ENCODE data around the gene TMEM232.
"Not testable (repeated sequence)": the region's sequence is repeated elsewhere in the genome, so short reads cannot be mapped to it uniquely, and the experiment has no call there.

TMEM232 gene

DNA sequence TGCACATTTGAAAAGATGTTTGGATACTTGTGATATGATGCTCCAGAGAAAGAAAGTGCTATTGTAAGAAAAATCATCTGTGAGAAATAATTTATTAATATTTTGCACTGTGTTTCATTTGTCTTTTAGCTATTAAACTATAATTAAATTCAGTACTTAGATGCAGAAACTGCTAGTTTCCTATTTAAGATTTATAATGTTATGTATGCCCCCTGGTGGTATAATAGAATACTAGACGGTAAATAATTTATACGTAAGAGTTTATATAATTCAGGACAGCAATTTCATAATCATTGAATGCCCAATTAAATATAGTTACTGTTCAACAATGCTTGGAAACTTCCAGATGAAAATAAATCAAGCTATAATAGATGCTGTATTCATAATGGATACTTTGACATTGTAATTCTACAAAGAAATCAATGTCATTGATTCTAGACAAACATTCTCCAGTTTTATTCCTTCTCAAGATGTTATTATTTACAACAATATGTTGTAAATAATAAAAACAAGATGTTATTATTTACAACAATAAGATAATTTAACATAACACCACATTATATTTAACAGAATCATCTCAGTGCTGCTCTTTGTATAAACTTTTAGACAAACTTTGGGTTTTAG, 101.0 kb downstream of the TMEM232 start:
- DNase-seq (ENCODE audit: low read depth): no peak

DNA sequence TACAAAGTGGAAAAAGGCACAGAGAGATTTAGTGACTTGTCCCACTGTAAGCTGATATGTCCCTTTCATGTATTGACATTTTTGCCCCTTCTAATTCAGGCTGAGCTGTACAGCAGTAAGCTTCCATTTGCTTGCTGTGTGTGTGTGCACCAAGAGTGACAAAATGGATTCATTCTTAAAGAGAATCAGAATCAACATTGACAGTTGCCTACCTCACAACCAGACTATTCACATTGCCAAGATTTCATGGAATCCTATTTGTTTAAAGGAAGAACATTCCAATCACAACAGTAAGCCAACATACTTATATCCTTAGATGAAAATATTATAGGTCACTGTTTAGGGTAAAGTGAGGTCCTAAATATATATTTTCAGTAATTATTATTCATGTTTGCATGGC, 102.6 kb downstream of the TMEM232 start:
- no peak for DNase-seq (ENCODE audit: low read depth)

DNA sequence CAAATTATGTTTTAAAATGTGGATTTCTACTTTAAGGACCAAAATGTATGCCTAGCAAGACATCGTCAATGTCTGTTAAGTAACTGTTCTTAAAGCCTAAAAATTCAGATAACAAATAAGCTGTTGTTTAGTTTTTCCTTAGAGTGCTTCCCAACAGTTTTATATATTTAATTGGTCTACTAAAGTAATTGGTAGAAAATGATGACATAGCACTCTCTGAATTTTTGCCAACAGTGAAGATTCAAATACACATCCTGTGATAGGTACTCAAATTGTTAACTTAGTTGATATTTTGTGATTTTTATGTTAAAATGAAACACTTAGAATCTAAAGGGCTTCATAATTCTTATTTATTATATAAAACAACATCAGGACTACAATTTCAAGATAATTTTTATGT, 107.5 kb downstream of the TMEM232 start:
- no peak for DNase-seq (ENCODE audit: low read depth)

DNA sequence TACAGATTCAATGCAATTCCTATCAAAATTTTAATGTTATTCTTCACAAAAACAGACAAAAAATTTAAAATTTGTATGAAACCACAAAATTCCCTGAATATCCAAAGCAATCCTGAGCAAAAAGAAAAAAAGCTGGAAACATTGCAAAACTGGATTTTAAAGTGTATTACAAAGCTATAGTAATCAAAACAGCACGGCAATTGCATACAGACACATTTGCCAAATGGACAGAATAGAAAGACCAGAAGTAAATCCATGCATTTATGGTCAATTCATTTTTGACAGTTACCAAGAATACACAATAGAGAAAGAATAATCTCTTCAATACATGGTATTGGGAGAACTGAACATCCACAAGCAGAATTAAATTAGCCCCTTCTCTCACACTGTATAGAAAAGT, 110.5 kb downstream of the TMEM232 start:
- no peak for DNase-seq (ENCODE audit: low read depth)

DNA sequence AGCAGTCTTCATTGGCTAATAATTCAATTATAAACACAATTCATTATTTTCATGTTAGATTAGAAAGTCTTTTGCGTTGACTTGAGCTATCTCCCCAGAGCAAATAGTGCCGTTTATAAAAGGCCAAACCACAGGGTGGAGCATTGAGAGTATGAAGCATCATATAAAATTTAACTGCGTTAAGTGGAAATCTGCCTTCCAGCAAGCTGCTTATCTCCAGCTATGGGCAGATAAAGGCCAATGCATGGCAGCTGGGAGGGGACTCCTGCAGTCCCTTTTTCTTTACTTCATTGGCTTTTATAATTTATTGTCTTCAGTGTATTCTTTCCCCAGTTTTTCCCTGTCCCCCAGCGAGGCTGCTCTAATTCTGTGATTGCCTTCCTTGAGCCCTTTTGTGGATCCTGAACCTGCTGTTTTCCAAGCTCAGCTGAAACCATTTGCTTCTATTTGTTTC, 113.7 kb downstream of the TMEM232 start:
- DNase-seq (ENCODE audit: low read depth): no peak

DNA sequence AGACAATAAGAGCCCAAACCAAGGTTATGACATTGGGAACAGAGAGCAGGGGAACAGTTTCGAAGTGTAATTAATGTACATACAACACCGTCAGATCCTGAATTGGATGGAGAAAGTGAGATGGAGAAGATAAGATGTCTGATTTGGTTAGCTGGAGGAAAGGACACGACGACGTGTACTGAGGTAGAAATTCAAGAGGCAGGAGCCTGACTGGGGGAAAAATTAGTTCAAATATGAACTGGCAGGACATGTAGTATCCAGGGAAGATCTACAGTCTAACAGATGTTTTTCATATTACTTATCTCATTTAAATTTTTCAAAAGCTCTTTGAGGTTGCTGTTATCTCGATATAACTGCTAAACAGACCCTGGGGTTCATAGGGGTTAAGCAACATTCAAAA, 114.7 kb downstream of the TMEM232 start:
- DNase-seq (ENCODE audit: low read depth): no peak

DNA sequence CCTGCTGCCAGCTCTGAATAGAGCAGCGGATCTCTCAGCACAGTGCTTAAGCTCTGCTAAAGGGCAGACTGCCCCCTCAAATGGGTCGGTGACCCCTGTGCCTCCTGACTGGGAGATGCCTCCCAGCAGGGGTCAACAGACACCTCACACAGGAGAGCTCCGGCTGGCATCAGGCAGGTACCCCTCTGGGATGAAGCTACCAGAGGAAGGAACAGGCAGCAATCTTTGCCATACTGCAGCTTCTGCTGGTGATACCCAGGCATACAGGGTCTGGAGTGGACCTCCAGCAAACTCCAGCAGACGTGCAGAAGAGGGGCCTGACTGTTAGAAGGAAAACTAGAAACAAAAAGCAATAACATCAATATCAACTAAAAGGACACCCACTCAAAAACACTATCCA, 131.6 kb downstream of the TMEM232 start:
- no peak for DNase-seq (ENCODE audit: low read depth)

DNA sequence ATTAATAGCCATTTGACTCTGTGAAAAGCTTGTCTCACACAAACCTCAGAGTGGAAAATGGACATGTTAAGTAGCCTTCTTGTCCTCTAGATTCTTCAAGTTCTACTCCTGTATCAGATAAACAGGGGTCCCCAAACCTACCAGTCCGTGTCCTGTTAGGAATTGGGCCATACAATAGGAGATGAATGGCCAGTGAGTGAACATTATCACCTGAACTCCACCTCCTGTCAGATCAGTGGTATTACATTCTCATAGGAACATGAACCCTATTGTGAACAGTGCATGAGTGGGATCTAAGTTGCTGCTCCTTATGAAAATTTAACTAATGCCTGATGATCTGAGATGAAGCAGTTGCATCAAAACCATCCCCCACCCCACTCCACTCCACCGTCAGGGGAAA, 136.3 kb downstream of the TMEM232 start:
- no peak for DNase-seq (ENCODE audit: low read depth)

DNA sequence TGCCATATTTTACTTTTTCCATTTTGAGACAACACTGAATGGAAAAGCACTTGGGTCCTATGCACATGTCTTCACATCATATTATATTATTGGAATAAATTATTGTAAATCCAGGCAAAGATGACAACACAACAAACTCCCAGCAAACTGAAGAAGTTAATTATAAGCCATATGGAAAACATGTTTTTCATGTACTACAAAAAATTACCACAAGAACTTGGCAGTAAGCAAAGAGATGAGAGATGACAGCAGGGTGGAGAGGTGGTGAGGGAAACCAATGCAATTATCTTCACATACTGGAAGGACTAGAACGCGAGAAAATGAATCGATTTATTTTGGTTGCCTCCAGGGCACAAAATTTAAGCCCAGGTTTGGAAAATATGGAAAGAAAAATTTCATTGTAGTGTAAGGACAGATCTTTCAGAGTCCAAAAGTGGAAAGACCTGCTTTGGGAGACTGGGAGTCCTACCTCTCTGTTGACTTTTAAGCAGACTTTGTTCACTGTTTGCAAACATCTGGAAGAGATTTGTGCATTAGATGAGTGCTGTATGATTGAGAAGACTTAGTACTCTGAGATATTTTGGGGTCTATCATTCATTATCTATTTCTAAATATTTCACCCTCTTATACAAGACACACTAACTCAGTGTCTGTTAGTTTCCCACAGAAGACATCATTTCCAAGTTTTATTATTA, 138.0 kb downstream of the TMEM232 start:
- DNase-seq (ENCODE audit: low read depth): no peak

DNA sequence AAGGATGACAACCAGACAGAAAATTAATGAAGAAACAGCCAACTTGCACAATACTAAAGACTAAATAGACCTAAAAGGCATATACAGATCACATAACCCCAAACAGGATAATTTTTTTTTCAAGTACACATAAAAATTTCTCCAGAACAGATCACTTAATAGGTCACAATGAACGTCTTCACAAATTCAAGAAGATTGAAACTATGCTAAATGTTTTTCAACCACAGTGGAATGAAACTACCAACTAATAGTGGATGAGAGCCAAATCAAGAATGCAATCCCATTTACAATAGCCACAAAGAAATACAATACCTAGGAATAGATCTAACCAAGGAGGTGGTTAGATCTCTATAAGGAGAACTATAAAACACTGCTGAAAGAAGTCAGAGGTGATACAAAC, 145.8 kb downstream of the TMEM232 start:
- no peak for DNase-seq (ENCODE audit: low read depth)

DNA sequence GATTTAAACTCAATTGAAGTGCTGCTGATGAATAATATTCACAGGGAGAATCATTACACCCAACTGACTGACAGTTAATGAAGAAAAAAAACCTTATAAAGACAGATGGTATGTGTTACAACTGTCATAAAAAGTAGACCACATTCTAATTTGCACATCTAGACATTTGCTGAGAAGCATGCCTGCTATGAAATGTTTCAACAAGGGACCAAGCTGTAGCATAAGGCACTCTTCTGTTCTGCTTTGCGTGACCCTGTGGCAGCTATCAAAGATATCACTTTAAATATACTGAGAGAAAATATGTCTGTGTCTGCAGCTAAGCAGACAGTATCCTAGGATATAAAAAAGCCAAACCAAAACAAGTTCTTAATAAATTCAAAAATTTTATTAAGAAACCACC, 153.7 kb downstream of the TMEM232 start:
- DNase-seq (ENCODE audit: low read depth): no peak

DNA sequence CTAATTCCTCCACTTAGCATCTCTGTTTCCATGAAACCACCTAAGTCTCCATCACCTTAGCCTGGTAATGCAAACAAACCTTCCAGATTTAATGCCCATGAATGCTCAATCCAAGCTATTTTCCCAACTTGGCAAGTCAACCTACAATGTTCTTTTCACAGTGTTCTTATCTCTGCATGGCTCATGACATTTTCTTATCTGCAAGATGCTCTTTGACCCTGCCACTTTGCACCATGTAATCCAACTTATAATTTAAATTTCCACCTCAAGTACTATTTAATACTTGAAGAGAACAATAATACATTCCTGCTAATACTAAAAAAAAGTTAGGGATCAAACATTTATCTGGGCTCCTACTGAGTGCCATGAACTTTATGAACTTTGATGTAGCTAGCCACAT, 164.3 kb downstream of the TMEM232 start:
- DNase-seq (ENCODE audit: low read depth): no peak

DNA sequence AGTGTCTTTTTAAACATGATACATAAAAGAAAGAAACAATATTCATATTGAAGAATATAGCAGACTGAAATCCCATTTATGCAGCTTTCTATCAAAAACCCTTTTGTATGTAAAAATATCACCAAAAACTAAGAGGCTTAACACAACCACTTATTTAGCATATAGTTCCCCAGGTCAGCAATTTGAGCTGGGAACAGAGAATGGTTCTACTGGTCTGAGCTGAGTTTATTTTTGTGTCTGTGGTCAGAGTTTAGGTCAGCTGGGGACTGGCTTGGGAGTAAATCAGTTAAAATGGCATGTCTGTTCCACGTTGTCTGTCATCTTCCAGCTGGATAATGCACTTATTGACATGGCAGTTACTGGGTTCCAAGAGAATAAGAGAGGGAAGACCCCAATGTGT, 165.0 kb downstream of the TMEM232 start:
- no peak for DNase-seq (ENCODE audit: low read depth)

DNA sequence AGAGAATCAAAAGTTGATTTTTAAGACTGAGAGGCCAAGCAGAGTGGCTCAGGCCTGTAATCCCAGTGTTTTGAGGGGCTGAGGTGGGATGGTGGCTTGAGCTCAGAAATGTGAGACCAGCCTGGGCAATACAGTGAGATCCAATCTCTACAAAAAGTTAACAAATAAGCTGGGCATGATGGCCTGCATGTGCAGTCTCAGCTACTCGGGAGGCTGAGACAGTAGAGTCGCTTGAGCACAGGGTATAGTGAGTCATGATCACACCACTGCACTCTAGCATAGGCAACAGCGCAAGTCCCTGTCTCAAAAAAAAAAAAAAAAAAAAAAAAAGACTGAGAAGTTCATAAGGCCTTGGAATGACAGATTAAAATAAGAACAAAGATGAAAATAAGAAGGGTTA, 177.2 kb downstream of the TMEM232 start:
- DNase-seq (ENCODE audit: low read depth): no peak

DNA sequence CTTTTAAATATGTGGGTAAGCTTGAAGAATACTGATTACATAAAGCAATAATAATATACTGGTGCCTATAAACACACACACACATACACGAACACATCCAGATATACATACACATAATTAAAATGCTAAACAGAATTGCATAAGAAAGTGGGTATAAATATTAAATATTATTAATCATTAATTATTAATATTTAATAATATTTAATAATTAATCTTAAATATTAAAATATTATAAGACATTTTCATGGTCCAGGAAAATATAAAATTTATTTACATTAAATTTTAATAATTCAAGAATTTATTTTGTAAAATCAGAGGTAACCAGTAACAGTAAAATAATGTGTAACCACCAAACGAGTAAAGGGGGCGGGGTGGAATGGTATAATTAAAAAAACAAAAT, 178.3 kb downstream of the TMEM232 start:
- DNase-seq (ENCODE audit: low read depth): no peak

DNA sequence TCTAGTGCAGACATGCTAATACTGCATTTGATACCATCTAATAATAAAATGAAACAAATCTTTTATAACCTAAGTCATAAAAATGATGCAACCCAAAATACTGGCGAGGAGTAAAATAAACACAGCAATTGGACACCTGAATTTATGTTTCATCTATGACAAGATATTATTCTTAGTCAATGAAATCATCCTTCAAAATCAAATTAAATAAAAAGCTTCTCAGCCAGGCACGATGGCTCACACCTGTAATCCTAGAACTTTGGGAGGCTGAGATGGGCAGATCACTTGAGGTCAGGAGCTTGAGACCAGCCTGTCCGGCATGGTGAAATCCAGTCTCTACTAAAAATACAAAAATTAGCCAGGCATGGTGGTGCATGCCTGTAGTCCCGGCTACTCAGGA, 179.0 kb downstream of the TMEM232 start:
- DNase-seq (ENCODE audit: low read depth): no peak

DNA sequence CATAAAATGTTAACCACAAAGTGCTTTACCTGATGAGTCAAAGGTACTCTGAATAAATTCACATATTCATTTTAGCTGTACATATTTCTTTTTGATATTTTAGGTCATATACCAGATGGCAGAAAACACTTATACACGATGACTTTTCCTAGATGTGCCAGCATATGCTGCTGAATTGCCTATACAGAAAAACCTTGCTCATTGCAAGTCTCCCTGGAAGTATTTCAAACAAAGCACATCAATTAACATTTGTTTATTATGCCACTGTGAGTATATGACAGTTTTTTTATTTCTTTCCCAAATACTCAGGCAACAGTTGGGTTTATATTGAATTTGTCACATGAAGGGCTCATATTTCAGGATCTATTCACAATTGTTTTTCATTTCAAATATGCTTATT, 180.8 kb downstream of the TMEM232 start:
- no peak for DNase-seq (ENCODE audit: low read depth)

DNA sequence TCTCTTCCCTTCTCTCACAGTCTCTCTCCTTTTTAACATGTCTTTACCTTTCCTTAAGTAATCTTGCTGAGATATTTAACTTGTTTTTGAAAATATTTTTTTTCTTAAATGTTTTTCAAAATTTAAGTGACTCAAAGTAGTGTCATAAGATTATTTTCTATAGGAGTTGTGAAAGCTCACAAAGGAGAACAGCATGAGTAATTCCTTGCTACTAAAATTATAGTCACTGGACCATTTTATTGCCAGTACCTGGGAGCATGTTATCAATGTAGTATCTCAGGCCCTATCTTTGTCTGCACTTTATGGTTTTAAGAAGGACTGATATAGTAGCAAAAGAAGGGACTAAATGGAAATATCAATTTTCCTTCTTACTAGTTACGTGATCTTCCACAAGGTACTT, 181.9 kb downstream of the TMEM232 start:
- no peak for DNase-seq (ENCODE audit: low read depth)

DNA sequence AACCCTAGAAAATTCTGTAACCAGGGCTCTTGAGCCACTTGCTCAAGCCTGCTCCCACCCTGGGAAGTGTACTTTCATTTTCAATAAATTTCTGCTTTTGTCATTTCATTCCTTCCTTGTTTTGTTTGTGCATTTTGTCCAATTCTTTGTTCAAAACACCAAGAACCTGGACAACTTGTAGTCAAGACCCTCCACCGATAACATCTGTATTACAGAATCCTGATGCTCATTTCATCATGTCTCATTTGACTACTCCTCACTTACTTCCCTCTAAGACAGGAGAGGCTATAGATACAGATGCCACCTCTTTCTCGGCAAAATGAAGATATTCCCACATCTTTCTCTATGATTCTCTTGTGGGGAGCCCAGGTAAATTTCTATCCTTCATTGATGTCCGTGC, 183.5 kb downstream of the TMEM232 start:
- DNase-seq (ENCODE audit: low read depth): no peak

DNA sequence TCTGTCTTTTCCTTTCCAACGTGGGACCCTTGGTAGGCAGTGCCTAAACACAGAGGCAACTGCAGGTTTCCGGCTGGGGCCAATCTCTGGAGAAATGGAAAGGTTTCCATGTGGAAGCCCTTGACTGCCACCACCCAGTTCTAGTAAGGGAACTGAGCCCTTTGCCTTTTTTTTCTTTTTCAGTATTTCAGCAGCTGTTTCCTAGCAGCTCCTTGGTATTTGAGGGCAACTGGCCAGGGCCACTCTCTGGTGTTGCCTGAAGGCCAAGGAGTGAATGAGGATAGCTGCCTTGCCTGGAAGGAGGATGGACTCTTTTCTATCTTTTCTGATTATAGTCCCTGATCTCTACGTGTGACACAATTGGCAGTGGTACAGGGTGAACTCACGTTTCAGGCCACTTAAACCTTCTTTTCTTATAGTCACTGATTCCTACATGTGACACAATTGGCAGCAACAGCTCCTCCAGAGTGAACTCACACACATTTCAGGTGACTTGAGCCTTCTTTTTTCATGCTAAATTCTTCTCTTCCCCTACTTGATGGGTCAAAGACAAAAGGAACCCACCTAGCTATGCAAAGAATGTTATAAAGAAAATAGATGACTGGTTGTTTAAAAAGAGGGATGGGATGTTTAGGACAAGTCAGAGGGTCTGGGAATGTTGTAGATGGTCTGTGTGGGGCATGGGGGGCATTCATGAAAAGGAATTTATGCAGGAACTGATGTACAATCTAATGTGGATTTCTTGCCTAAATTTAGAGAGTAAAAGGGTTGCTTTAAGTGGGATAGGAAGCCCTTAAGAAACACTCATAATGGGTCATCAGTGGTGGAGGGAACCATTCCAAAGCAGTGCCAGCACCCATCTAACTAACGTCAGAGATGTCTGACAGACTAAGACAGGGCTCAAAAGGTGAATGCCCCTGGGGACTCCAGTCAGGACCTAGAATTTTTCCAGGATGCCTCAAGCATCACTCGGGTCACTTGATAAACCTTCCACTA, 190.1 kb downstream of the TMEM232 start:
- no peak for DNase-seq (ENCODE audit: low read depth)

DNA sequence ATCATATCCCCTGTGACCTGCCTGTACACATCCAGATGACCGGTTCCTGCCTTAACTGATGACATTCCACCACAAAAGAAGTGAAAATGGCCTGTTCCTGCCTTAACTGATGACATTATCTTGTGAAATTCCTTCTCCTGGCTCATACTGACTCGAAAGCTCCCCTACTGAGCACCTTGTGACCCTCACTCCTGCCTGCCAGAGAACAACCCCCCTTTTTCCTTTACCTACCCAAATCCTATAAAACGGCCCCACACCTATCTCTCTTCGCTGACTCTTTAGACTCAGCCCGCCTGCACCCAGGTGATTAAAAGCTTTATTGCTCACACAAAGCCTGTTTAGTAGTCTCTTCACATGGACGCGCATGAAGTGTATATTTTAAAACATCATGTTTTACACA, 191.3 kb downstream of the TMEM232 start:
- DNase-seq (ENCODE audit: low read depth): not testable (repeated sequence)

DNA sequence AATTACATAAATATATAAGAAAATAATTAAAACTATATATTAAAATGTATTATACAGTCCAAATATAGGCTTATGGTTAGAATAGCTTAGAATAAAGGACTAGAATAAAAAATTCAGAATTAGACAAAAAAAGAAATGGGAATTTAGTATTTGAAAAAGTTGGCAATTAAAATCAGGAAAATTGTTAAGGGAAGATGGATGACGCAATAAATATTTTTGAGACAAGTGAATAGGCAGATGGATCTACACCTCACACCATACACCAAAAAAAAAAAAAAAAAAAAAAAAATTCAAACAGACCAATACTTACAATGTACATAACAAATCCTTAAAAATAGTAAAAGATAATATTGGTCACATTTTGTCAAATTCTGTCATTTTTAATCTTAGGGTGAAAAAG, 200.7 kb downstream of the TMEM232 start:
- DNase-seq (ENCODE audit: low read depth): no peak

DNA sequence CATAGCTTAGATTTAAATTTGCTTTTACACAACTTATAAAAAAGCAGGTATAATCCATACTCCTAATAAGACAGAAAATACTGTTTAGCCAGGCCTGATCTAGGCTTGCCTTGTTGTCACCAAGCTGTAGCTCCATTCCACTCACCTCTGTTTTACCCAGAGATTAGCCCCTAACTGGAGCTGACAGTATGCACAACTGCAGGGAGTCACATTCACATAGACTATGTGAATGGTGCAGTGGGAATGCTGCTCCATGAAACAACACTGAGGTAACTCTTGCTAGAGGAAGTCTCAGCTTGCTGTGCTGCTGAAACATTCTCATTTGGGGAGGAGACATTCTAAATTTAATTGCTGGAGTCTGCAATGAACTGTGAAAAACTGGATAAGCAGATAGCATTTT, 209.1 kb downstream of the TMEM232 start:
- no peak for DNase-seq (ENCODE audit: low read depth)
